Activated CD8-positive, alpha-beta memory T cell treated with anti-CD3 and anti-CD28 coated beads, Interleukin-2, amount 50 U/mL, for 1 hour (primary cell): ENCODE results near the gene KIF2C.
A peak's percentile ranks its signal among the peaks of the same experiment; 100 is the strongest.
"Not testable (repeated sequence)": the region's sequence is repeated elsewhere in the genome, so short reads cannot be mapped to it uniquely, and the experiment has no call there.

Experiments used
- DNase-seq: peaks from one replicate; pipeline ENCODE4 v3.0.0-alpha.2; 2020; ENCODE audit errors: extremely low read depth

Gene KIF2C

DNA sequence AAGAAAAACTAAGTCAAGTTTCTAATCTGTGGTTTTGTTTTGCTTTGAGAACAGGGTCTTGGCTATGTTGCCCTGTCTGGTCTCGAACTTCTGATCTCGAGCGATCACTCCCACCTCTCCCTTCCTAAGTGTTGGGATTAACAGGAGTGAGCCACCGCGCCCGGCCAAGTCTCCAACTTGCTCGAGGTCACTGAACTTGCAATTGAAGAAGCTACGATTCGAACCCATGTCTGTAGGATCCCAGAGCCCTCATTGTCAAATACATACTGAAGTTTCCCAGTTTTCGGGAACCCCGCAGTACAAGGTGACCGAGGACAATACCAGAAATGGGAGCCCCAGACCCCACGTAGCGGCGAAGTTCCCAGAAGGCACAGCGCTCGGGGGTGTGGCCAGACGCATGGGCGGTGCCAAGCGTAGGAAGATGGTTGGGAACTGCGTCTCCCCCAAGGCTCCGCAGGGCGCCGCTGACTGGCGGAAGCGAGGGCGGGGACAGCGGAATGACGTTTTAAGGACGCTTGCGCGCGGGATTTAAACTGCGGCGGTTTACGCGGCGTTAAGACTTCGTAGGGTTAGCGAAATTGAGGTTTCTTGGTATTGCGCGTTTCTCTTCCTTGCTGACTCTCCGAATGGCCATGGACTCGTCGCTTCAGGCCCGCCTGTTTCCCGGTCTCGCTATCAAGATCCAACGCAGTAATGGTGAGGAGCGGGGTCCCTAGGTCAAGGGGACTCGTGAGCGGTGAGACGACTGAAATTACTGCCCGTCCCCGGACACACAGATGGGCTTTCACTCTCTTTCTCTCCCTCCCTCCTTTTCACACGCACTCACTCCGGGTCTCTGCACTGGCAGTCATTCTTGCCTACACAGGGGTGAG is at the start of gene KIF2C:
TSS of gene KIF2C (plus strand) at position 531 of the 872 bp plus-strand sequence. CDS start at position 627, 96 bp downstream.
- DNase-seq = peak; percentile 86

DNA sequence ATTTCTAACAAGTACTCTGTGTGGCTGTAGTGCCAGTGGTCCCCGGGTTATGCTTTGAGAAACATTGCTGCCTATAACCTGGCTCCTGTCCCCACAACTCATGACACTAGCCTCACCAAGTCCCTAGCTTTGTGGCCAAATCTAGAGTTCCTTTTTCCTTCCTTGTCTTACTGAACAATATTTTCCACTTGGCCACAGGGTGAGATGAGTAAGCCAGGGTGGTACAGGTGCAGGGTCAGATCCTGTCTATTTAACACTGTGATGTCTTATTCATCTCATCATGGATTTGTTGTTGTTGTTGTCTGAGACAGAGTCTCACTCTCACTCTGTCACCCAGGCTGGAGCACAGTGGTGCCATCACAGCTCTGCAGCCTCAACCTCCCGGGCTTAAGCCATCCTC is 46.5 kb upstream of the KIF2C start:
- DNase-seq = no peak

DNA sequence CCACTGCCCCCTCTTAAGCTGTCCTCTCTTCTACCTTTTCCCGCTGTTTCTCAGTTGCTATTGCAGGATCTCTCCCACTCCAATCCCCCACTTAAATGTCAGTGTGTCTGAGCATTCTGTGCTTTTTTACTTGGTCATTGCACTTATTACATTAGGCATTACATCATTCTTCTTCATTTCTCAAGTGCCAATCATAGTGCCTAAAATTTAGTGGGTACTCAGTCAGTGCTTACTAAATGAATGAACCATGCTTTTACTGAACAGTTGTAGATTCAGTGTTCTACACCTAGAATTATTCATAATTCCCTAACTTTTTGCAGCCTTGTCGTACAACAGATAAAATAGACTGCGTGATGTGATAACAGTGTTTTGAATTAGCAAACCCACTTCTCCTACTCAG is 45.7 kb upstream of the KIF2C start:
- no peak for DNase-seq

- DNase-seq = no peak
Measured at GRCh38 chr1:44694863-44695478, 44.7 kb upstream of the KIF2C start.

- DNase-seq = no peak
Measured at GRCh38 chr1:44695671-44696070, 44.0 kb upstream of the KIF2C start.

GRCh38 chr1:44696101-44696500 is 43.5 kb upstream of the KIF2C start:
- DNase-seq = no peak

DNA sequence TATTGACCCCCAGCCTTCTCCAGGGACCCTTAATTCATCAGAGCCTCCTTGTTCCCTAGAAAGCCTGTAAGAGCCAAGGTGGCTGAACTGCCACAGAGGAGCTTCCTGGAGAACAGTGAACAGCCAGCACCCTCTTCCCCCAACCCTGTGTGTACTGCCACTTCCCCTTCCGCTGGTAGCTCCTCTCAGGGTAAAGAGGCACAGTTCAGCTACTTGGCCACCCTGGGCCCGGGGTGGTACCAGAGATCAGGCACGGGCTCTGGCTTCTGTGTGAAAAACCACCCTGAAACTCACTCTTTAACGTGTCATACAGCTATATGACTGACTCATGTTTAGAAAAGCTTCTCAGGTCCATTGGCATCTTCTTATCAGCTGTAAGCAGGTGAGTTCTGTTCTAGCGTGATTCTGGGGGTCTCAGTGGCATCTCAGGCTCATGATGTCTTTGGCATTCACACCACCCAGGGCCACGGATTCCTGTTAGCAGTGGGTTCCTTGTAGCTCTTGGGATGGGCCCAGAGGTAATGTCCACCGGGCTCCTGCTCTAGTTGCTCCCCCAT is 42.8 kb upstream of the KIF2C start:
- no peak for DNase-seq

DNA sequence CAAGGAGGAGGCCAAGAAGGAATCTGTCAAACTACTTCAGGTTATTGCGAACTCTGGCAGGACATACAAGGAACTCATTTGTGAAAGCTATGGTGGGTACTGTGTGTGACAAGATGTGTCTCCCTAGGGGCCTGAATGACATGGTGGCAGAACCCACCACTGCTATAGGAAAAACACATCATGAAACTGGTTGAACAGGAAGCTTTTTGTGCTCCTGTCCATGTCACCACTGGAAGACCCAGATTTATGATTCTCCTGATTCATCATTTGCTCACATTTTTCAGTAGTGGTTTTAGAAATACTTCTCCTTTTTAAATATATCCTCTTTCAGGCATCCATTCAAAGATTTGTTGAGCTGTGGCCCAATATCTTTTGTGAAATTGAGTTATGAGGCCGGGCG is 41.5 kb upstream of the KIF2C start:
- no peak for DNase-seq

DNA sequence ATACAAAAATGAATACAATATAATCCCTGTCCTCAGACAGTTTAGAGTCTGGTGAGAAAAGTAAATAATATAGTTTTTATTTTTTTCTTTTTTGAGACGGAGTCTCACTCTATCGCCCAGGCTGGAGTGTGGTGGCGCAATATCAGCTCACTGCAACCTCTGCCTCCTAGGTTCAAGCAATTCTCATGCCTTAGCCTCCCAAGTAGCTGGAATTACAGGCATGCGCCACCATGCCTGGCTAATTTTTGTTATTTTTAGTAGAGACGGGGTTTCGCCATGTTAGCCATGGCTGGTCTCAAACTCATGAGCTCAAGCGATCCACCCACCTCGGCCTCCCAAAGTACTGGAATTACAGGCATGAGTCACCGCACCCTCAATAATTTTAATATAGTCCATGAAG is 40.3 kb upstream of the KIF2C start:
- not testable (repeated sequence) for DNase-seq

GRCh38 chr1:44700573-44700972 is 39.1 kb upstream of the KIF2C start:
- DNase-seq = no peak

DNA sequence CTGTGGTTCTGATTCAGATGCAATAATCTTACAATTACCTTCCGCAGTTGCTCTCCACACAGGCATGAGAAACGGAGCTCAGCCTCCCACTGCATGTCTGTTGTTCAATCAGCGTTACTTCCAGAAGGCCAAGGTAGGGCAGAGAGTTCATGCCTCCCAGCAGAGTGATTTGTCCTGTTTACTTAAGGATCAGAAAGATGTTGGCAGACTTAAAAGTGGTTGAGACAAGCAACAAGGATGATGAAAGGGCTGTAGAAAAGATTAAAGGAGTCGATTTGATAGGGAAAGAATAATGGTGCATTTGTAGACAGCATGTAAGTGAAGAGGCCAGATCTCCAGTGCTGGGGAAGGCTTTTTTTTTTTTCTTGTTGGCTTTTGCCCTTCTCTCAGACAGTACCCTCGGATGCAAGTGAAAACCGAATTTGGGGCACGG is 38.5 kb upstream of the KIF2C start:
- DNase-seq = no peak

DNA sequence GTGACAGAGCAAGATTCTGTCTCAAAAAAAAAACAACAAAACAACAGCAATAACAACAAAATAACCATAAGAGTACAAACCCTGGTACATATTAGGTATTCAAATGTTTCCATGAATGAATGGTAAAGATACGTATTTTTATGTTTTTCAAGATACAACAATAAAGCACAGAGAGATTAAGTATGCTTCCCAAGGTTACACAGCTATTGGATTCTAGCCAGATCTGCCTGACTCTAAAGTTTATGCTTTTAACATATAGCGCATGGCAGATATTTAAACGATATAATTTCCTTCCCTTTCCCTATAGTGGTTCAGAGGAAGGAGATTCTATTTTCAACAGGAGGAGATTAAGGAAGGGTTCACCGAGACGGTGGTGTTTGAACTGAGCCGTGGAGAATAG is 34.2 kb upstream of the KIF2C start:
- no peak for DNase-seq

DNA sequence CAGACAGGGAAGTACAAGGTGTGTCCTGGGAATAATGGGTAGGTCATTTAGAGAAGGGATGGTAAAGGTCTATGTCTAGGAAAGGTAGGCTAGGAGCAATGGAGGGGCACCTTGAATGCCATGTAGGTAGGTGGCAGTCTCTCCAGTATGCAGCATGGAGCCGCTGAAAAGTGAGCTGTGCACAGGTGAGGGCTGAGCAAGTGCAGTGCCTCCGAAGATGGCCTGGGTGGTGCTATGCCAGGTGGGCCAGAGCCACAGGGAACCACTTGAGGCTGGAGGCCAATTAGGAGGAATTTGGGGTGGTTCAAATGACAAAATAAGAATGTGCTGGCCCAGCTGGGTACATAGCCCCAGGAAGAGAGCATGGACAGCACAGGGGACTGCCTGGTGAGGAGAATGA is 33.7 kb upstream of the KIF2C start:
- no peak for DNase-seq

DNA sequence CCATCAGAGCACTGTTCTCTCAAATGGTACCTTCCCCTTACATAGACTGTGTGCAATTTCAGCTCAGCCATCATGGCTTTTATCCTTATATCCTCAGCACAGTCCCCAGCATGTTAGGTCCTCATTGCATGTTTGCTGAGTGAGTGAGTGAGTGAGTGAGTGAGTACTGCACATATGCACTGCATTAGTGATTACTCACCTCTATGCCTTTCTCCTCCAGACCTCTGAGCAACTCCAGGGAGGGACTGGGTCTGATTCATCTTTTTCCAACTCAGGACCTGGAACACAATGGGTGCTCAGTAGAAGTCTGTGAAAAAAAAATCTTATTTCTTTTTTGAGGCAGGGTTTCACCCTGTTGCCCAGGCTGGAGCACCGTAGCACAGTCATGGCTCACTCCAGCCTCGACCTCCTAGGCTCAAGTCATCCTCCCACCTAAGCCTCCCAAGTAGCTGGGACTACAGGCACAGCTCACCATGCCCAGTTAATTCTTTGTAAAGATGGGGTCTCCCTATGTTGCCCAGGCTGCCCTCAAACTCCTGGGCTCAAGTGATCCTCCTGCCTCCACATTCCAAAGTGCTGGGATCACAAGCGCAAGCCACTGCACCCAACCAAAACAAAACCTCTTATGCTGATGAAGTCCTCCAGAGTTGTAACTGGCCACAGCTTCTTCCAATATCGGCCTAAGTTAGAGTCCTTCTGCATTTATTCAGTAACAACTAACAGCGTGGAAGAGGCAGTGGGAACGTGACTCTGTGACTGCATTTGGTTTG is 32.3 kb upstream of the KIF2C start:
- no peak for DNase-seq

DNA sequence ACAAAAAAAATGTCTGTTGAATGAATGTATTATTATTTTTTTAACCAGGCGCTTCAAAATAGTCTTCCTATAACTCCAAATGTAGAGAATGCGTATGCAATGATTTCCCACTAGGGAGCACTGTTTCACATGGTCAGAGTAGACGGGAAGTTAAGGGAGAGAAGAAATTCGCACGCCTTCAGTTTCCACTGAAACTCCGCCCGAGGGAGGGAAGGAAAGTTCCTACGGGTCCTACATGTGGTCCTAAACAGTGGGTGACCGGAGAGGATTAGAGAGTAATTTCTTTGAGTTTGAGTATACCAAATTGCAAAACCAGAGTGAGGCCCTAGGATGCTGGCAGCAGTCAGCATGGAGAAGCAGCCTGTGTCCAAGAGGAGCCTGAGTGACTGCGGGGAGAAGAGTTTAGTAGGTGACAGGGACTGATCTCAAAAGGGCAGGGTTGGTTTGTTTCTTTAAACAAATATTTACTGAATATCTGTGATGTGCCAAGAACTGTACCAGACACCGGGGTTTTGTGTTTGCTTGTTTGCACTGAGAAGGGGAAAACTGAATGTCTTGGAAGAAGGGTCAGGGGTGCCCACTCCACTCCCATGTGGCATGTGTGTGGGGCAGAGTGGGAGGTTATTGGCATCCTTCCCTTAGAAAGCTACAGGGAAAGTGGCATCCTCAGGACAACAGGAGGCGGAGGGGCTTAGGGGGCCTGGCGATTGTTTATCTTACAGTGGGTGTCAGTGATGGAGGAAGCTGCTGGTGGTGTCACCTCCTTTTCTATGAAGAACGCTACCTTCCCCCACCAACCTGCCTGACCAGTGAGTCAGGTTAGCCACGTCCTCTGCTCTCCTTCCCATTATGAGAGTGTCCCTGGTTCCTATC is 31.4 kb upstream of the KIF2C start:
- DNase-seq = no peak

GRCh38 chr1:44713321-44713781 is 26.3 kb upstream of the KIF2C start:
- DNase-seq = no peak

- no peak for DNase-seq
Measured at GRCh38 chr1:44714532-44714931, 25.1 kb upstream of the KIF2C start.

DNA sequence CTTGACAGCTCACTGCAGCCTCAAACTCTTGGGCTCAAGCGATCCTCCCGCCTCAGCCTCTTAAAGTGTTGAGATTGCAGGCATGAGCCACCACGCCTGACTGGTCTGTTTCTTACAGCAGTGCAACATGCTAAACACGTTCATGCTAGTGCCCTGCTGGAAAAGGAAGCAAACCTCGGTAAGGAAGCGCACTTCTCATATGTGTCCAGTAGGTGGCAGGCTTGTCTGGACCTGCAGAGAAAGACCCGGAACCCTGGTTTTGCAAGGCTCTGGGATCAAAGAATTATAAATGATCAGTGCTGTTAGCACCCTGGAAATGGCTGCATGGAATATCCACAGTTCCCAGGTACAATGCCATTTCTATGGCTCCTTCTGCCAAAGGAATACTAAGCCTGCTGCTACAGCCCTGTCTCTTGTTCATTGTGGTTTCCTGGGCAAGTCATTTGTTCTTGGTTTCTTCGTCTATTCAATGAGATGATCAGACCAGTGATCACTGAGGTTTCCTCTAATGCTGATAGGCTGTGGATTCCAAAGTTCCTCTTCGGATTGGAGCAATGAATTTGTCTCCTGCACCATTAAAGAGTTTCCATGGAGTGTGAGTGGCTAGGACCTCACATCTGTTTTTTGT is 24.6 kb upstream of the KIF2C start:
- no peak for DNase-seq

GRCh38 chr1:44717156-44717555 is 22.5 kb upstream of the KIF2C start:
- DNase-seq = no peak

DNA sequence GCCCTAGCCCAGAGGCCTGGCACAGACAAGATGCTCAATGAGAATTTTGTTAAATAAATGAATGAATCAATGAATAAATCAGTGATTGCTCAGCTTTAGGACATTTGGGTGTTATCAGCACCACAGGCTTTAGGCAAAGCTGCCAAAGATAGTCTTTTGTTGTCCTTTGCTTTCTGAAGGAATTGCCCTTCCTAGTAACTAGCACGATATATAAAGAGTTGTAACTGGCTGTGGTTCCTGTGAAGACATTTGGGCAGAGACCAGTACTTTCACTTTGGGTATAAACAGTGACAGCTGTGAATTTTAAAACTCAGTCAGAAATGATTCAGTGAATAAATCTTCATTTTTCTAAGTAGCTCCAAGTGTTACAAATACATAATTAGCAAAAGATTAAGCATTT is 22.0 kb upstream of the KIF2C start:
- no peak for DNase-seq

- no peak for DNase-seq
Measured at GRCh38 chr1:44718091-44718490, 21.5 kb upstream of the KIF2C start.
